Coronary artery (tissue), 2 donors: ENCODE measurements around the gene JADE2.

Experiments
- DNase-seq: peaks from one replicate; pipeline ENCODE4 v3.0.0-alpha.2; 2017; ENCODE audit warnings: low spot score
- H3K27ac ChIP-seq, 2 donors: fragments of 200-600 bp; sonication (generic); one replicate each; pipeline ENCODE4 v1.5.1; 2016 to 2019
- H3K4me3 ChIP-seq: fragments of 200-600 bp; sonication (generic); 2 replicates; pipeline ENCODE4 v1.5.1; 2016; ENCODE audit warnings: mild to moderate bottlenecking, moderate library complexity
- CTCF ChIP-seq: fragments of 200-600 bp; sonication (generic); IDR thresholded peaks from one replicate; pipeline ENCODE4 v1.5.1; 2019; ENCODE audit warnings: antibody characterized with exemption

JADE2 gene

GRCh38 chr5:134534058-134534725 lies 8.7 kb downstream of the JADE2 start:
- Histone ChIP-seq H3K27ac (peak overlapping the region; percentile 35 to 84), H3K4me3 (no peak overlapping the region)
- DNase-seq: no peak
- no peak for TF ChIP-seq CTCF

GRCh38 chr5:134534726-134535110 lies 9.2 kb downstream of the JADE2 start:
- DNase-seq: no peak

GRCh38 chr5:134536876-134537275 lies 11.4 kb downstream of the JADE2 start:
- no peak overlapping the region for H3K4me3 ChIP-seq
- TF ChIP-seq CTCF: no peak
- no peak for DNase-seq
- H3K27ac ChIP-seq: no peak overlapping the region

More at GRCh38 chr5:134534726-134535110, 9.2 kb downstream of the JADE2 start:
- no peak for TF ChIP-seq CTCF
- H3K27ac ChIP-seq: peak overlapping the region in 1 of 2 donors; percentile 84
- no peak overlapping the region for H3K4me3 ChIP-seq

GRCh38 chr5:134537297-134537696 lies 11.8 kb downstream of the JADE2 start:
- DNase-seq: no peak
- H3K4me3 ChIP-seq: no peak overlapping the region

GRCh38 chr5:134538296-134538695 lies 12.8 kb downstream of the JADE2 start:
- Histone ChIP-seq H3K27ac (no peak overlapping the region), H3K4me3 (no peak overlapping the region)
- TF ChIP-seq CTCF: no peak
- no peak for DNase-seq

More at GRCh38 chr5:134537297-134537696, 11.8 kb downstream of the JADE2 start:
- H3K27ac ChIP-seq: no peak overlapping the region
- TF ChIP-seq CTCF: no peak

- DNase-seq: no peak
- no peak overlapping the region for H3K4me3 ChIP-seq
- TF ChIP-seq CTCF: no peak
- no peak overlapping the region for H3K27ac ChIP-seq
These were observed 14.3 kb downstream of the JADE2 start for GRCh38 chr5:134539732-134540131.
